B cell (primary cell): ENCODE measurements around the gene DNAL1.

Experiments used
- EZH2 ChIP-seq: IDR thresholded peaks from 2 replicates; pipeline ENCODE4 v1.6.1; 2012; ENCODE audit warnings: borderline replicate concordance, low read depth, mild to moderate bottlenecking, moderate library complexity, low read length; ENCODE audit not compliant: insufficient read depth, poor library complexity, severe bottlenecking
- TF ChIP-seq, protein P1 (sequence below): fragments of 200-600 bp; IDR thresholded peaks from one replicate; pipeline ENCODE4 v1.8.0; 2022; ENCODE audit warnings: antibody characterized with exemption, mild to moderate bottlenecking

DNA sequence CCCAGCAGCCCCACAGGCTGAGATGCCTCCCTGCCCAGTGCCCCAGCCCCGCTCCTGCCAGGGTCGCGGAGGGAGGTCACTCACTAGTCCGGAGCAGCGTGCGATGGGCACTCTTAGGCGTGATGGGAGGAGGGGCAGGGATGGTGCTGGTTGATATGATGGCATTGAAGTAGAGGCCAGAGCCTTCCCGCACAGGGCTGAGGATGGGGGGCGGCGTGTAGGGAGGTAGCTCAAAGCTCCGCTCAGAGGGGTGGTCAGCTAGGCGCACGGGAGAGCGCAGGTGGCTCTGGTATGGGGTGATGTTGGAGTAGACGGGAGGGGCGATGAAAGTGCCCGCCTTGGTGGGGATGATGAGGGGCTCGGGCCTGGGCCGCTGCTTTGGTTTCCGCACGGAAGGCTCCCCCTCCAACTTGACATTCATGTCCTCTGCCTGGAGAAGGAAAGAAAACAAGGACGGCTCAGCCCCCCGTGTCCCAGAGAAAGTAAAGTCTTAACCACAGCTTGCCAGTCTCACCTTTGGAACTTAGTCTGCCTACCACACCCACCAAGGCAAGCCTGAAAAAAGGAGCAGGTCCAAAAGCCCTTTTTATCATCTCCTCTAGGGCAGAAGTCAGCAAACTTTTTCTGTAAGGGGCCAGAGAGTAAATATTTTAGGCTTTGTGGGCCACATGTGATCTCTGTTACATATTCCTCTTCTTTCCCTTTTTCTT lies 84.9 kb downstream of the DNAL1 start:
- TF ChIP-seq, protein P1, sequence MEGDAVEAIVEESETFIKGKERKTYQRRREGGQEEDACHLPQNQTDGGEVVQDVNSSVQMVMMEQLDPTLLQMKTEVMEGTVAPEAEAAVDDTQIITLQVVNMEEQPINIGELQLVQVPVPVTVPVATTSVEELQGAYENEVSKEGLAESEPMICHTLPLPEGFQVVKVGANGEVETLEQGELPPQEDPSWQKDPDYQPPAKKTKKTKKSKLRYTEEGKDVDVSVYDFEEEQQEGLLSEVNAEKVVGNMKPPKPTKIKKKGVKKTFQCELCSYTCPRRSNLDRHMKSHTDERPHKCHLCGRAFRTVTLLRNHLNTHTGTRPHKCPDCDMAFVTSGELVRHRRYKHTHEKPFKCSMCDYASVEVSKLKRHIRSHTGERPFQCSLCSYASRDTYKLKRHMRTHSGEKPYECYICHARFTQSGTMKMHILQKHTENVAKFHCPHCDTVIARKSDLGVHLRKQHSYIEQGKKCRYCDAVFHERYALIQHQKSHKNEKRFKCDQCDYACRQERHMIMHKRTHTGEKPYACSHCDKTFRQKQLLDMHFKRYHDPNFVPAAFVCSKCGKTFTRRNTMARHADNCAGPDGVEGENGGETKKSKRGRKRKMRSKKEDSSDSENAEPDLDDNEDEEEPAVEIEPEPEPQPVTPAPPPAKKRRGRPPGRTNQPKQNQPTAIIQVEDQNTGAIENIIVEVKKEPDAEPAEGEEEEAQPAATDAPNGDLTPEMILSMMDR = no peak
- no peak for TF ChIP-seq EZH2
